ENCODE data around the gene RALBP1.

DNA sequence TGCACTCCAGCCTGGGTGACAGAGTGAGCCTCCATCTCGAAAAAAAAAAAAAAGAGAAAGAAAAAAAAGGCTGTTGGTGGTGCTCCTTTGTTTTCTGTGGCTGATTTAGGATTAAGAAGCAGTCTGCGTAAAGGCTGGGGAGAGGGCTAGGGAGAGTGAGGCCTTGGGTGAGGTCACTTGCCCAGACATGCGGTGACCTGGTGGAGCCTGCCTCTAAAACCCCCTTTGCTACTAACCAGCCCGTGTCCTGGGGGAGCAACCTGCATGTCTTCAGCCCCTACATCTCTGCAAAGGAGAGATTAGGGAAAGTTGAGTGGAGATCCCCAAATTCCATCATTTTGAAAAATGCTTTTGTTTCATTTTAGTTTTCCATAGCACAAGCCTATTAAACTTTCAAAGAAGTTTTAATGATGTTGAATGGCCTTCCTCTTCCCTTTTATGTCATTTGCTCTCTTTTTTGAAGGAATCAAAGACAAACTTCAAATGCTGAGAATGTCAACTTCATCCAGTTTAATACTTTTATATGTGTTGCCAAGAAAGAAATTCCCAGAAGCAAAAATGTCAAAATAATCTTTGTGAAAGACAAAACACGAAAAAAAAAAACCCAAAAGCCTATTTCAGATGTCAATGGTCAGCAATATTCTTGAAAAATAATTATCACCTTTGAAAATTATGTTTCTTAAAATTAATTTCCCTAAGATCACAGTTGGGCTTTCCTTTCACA is 38.9 kb upstream of the RALBP1 start:
- no peak for TF ChIP-seq POLR2AphosphoS5 (IDR thresholded peaks at IDR 0.05)
- TF ChIP-seq, protein P1, sequence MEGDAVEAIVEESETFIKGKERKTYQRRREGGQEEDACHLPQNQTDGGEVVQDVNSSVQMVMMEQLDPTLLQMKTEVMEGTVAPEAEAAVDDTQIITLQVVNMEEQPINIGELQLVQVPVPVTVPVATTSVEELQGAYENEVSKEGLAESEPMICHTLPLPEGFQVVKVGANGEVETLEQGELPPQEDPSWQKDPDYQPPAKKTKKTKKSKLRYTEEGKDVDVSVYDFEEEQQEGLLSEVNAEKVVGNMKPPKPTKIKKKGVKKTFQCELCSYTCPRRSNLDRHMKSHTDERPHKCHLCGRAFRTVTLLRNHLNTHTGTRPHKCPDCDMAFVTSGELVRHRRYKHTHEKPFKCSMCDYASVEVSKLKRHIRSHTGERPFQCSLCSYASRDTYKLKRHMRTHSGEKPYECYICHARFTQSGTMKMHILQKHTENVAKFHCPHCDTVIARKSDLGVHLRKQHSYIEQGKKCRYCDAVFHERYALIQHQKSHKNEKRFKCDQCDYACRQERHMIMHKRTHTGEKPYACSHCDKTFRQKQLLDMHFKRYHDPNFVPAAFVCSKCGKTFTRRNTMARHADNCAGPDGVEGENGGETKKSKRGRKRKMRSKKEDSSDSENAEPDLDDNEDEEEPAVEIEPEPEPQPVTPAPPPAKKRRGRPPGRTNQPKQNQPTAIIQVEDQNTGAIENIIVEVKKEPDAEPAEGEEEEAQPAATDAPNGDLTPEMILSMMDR (IDR thresholded peaks at IDR 0.05) = no peak
- no peak for TF ChIP-seq POLR2A (IDR thresholded peaks at IDR 0.05)
